ENCODE data around the gene FRMD8. TPM values are rescaled to one million over a fixed set of nuclear protein-coding genes. Genes with fewer than 3 reads are reported as not detected.
A peak's percentile ranks its signal among the peaks of the same experiment; 100 is the strongest.

The FRMD8 gene
- total and polyA plus RNA-seq, 9 of the 15 experiments (the other 6 are each of a cell fraction or from before 2014, with no cell fraction given), result 4.5 to 54.5 (median 15.8) TPM

- TF ChIP-seq CREBBP (IDR thresholded peaks at IDR 0.05; ENCODE audit: low read depth, low read length), result no peak
- no peak for TF ChIP-seq SRSF1 (IDR thresholded peaks at IDR 0.05; ENCODE audit: low read depth, low read length)
- no peak for TF ChIP-seq REST (IDR thresholded peaks at IDR 0.05; ENCODE audit: borderline replicate concordance)
- TF ChIP-seq REST (CRISPR knock-in tag; IDR thresholded peaks at IDR 0.05; ENCODE audit: low read depth), result 0 out of 2 replicates have a peak, but pooled peaks have one; percentile 53
- no peak for TF ChIP-seq ZNF184 (CRISPR knock-in tag; IDR thresholded peaks at IDR 0.05)
- no peak for TF ChIP-seq PTRF (tag; IDR thresholded peaks at IDR 0.05)
- TF ChIP-seq JUND (IDR thresholded peaks at IDR 0.05; ENCODE audit: borderline replicate concordance, low read depth, low read length), result no peak
- peak; percentile 43; the same call in 1 of the 3 replicates for TF ChIP-seq JUND (tag; IDR thresholded peaks at IDR 0.05; ENCODE audit: borderline replicate concordance, low read depth, low read length)
- TF ChIP-seq SIN3B (IDR thresholded peaks at IDR 0.05; ENCODE audit: low read depth), result no peak
- TF ChIP-seq PURB (CRISPR knock-in tag; IDR thresholded peaks at IDR 0.05; ENCODE audit: low read depth), result no peak
- no peak for TF ChIP-seq HDGF (IDR thresholded peaks at IDR 0.05)
- 0 out of 2 replicates have a peak, but pooled peaks have one; percentile 7 for TF ChIP-seq DPF2 (IDR thresholded peaks at IDR 0.05)
- TF ChIP-seq CTCFL (IDR thresholded peaks at IDR 0.05; ENCODE audit: borderline replicate concordance, insufficient read depth, low read depth, low read length, poor library complexity, severe bottlenecking), result no peak
- 0 out of 4 replicates have a peak, but pooled peaks of 1 of the 2 experiments have one; percentile 9 for TF ChIP-seq ZMIZ1 (IDR thresholded peaks at IDR 0.05; ENCODE audit: low read depth in 2 of 2, low read length in 2 of 2)
Observed at GRCh38 chr11:65386307-65387140, at the start of gene FRMD8 (continued).

Data from K562 (cell line).